Peyer's patch (tissue), 4 donors: Measurements from ENCODE around the gene CLEC12A.
"Not testable (repeated sequence)": the region's sequence is repeated elsewhere in the genome, so short reads cannot be mapped to it uniquely, and the experiment has no call there.

Experiments
- POLR2A ChIP-seq, 2 donors: fragments of 450-650 bp; IDR thresholded peaks; one replicate each; pipeline ENCODE4 v1.5.1; 2017; ENCODE audit warnings: antibody characterized with exemption in 2 of 2, mild to moderate bottlenecking in 2 of 2, moderate library complexity in 2 of 2
- TF ChIP-seq, protein P1 (sequence below), 6 experiments: fragments of 450-650 bp in 4 of 6; fragments of 200-600 bp in 2 of 6; sonication (generic) in 1 of 6; IDR thresholded peaks; one replicate each; pipeline ENCODE4 v1.5.1; 2017 to 2019; ENCODE audit warnings: antibody characterized with exemption in 6 of 6, mild to moderate bottlenecking in 3 of 6, moderate library complexity in 1 of 6

GRCh38 chr12:9976626-9977025 is 5.4 kb downstream of the CLEC12A start:
- TF ChIP-seq, protein P1, sequence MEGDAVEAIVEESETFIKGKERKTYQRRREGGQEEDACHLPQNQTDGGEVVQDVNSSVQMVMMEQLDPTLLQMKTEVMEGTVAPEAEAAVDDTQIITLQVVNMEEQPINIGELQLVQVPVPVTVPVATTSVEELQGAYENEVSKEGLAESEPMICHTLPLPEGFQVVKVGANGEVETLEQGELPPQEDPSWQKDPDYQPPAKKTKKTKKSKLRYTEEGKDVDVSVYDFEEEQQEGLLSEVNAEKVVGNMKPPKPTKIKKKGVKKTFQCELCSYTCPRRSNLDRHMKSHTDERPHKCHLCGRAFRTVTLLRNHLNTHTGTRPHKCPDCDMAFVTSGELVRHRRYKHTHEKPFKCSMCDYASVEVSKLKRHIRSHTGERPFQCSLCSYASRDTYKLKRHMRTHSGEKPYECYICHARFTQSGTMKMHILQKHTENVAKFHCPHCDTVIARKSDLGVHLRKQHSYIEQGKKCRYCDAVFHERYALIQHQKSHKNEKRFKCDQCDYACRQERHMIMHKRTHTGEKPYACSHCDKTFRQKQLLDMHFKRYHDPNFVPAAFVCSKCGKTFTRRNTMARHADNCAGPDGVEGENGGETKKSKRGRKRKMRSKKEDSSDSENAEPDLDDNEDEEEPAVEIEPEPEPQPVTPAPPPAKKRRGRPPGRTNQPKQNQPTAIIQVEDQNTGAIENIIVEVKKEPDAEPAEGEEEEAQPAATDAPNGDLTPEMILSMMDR (IDR thresholded peaks at IDR 0.05), result not testable (repeated sequence)
- not testable (repeated sequence) for TF ChIP-seq POLR2A (IDR thresholded peaks at IDR 0.05)
